K562 (cell line): Measurements from ENCODE around the gene TLE7. TPM values are rescaled to one million over a fixed set of nuclear protein-coding genes. Genes with fewer than 3 reads are reported as not detected.

ENCODE experiments used
- ATAC-seq: fragments of 200-7000 bp; cut with Tn5 transposase; 3 replicates; pipeline ENCODE4 v1.9.1; 2020; ENCODE audit warnings: moderate library complexity
- BruUV-seq: library from RNA; stranded (reverse); fragments of 400-500 nt; replicated peaks from 2 replicates; lab custom pipeline; 2021; lab: Mats Ljungman, UMichigan
- CTCF ChIA-PET: fragments of 300-600 bp; formaldehyde crosslinking; extraction: SDS; loops from one replicate; lab custom pipeline; 2021; ENCODE audit warnings: low intra/inter-chr PET ratio; lab: Yijun Ruan, JAX
- POLR2A ChIA-PET: fragments of 300-600, 350-650 bp; sonication (Branson Sonifier 250); formaldehyde crosslinking; extraction: SDS; loops from one replicate; lab custom pipeline; 2021; ENCODE audit warnings: antibody characterized with exemption, inconsistent platforms; lab: Yijun Ruan, JAX
- DNase-seq, 4 experiments: peaks; one replicate each; pipeline versions ENCODE4 v3.0.0 to v3.0.0-alpha.2; 2011 to 2018; ENCODE audit warnings: low spot score in 3 of 4, mixed read lengths in 3 of 4; ENCODE audit errors: extremely low read depth in 1 of 4
- FAIRE-seq: peaks from 2 replicates; lab custom pipeline; 2011; peaks lifted over from hg19 to GRCh38; lab: Jason Lieb, UNC
- H2AFZ ChIP-seq: 2 replicates; pipeline ENCODE4 v1.6.0; 2011; ENCODE audit warnings: low read depth, low read length, control low read depth, inconsistent platforms
- H3K27ac ChIP-seq: fragments of 200-600 bp; 3 replicates; pipeline ENCODE4 v1.8.0; 2011; ENCODE audit warnings: low read depth, mild to moderate bottlenecking, control low read depth, inconsistent platforms, low read length, moderate library complexity, mixed read lengths; ENCODE audit errors: extremely low read depth
- H3K27me3 ChIP-seq, 2 experiments: fragments of 300-600 bp in 1 of 2; 2 replicates in 1 of 2; 3 replicates in 1 of 2; pipeline versions ENCODE4 v1.6.0 to v1.8.0; 2011; ENCODE audit warnings: inconsistent platforms in 2 of 2, low read length in 2 of 2, mild to moderate bottlenecking in 1 of 2, mixed read lengths in 1 of 2, moderate library complexity in 1 of 2; ENCODE audit not compliant: control insufficient read depth in 2 of 2, insufficient read depth in 2 of 2
- H3K36me3 ChIP-seq: fragments of 300-600 bp; 3 replicates; pipeline ENCODE4 v1.8.0; 2011; ENCODE audit warnings: mild to moderate bottlenecking, low read length, inconsistent platforms; ENCODE audit not compliant: control insufficient read depth, insufficient read depth
- H3K4me1 ChIP-seq, 2 experiments: fragments of 200-600 bp in 1 of 2; replicated peaks in 1 of 2; 2 replicates in 1 of 2; 3 replicates in 1 of 2; pipeline versions ENCODE4 v1.5.1 to v1.8.0; 2011; ENCODE audit warnings: inconsistent platforms in 2 of 2, low read length in 2 of 2, mild to moderate bottlenecking in 1 of 2, mixed read lengths in 1 of 2, moderate library complexity in 1 of 2; ENCODE audit not compliant: control insufficient read depth in 2 of 2, insufficient read depth in 2 of 2
- H3K4me2 ChIP-seq: 2 replicates; pipeline ENCODE4 v1.6.1; 2011; ENCODE audit warnings: low read length, control low read depth, inconsistent platforms, mixed read lengths; ENCODE audit not compliant: insufficient read depth
- H3K4me3 ChIP-seq: fragments of 200-600 bp; sonication (generic), shearing (Covaris generic); 2 replicates; pipeline ENCODE4 v1.5.1; 2016; ENCODE audit warnings: control low read depth, inconsistent platforms
- H3K79me2 ChIP-seq: fragments of 200-600 bp; 3 replicates; pipeline ENCODE4 v1.8.0; 2011; ENCODE audit warnings: low read length, inconsistent platforms; ENCODE audit not compliant: control insufficient read depth, insufficient read depth
- H3K9ac ChIP-seq, 2 experiments: 2 replicates each; pipeline versions ENCODE4 v1.6.0 to v1.6.1; 2011; ENCODE audit warnings: low read depth in 2 of 2, low read length in 2 of 2, control low read depth in 1 of 2, inconsistent platforms in 1 of 2, mild to moderate bottlenecking in 1 of 2, mixed read lengths in 1 of 2; ENCODE audit not compliant: insufficient read depth in 1 of 2
- H3K9me1 ChIP-seq: one replicate; pipeline ENCODE4 v1.6.0; 2011; ENCODE audit warnings: inconsistent platforms, mild to moderate bottlenecking, low read length, moderate library complexity; ENCODE audit not compliant: control insufficient read depth, insufficient read depth
- H3K9me3 ChIP-seq: replicated peaks from 2 replicates; pipeline ENCODE4 v1.5.1; 2011; ENCODE audit warnings: low read depth, low read length, inconsistent platforms; ENCODE audit not compliant: control insufficient read depth, insufficient read depth
- H4K20me1 ChIP-seq: replicated peaks from 2 replicates; pipeline ENCODE4 v1.6.1; 2011; ENCODE audit warnings: low read length, inconsistent platforms, mixed read lengths; ENCODE audit not compliant: control insufficient read depth, insufficient read depth
- BRCA1 ChIP-seq, 2 experiments: fragments of 450-650 bp in 1 of 2; sonication (generic) in 1 of 2; formaldehyde crosslinking in 1 of 2; IDR thresholded peaks; 2 replicates each; pipeline versions ENCODE4 v1.5.0 to v1.6.1; 2017 to 2020; ENCODE audit warnings: mild to moderate bottlenecking in 1 of 2, missing genetic modification reagents in 1 of 2
- ERF ChIP-seq: fragments of 450-650 bp; formaldehyde crosslinking; IDR thresholded peaks from 2 replicates; pipeline ENCODE4 v1.4.0; 2020; ENCODE audit warnings: mild to moderate bottlenecking, mixed read lengths
- HNRNPUL1 ChIP-seq: fragments of 200-400 bp; formaldehyde crosslinking; IDR thresholded peaks from 2 replicates; pipeline ENCODE4 v1.6.1; 2017; ENCODE audit warnings: low read length
- IRF9 ChIP-seq: fragments of 450-650 bp; IDR thresholded peaks from 2 replicates; pipeline ENCODE4 v1.6.1; 2016; ENCODE audit warnings: missing biosample characterization, missing genetic modification characterization
- L3MBTL2 ChIP-seq: fragments of 450-650 bp; IDR thresholded peaks from 2 replicates; pipeline ENCODE4 v1.6.1; 2016; ENCODE audit warnings: mild to moderate bottlenecking, moderate library complexity
- MEIS2 ChIP-seq: fragments of 450-650 bp; IDR thresholded peaks from 2 replicates; pipeline ENCODE4 v1.6.1; 2014; ENCODE audit warnings: mild to moderate bottlenecking; ENCODE audit not compliant: partially characterized antibody
- PURB ChIP-seq: sonication (generic); formaldehyde crosslinking; IDR thresholded peaks from 2 replicates; pipeline ENCODE4 v1.9.0; 2021; ENCODE audit warnings: low read depth, mild to moderate bottlenecking, missing genetic modification reagents
- RUNX1 ChIP-seq: sonication (generic); IDR thresholded peaks from 2 replicates; pipeline ENCODE4 v1.6.1; 2016; ENCODE audit warnings: antibody characterized with exemption, low read depth
- SFPQ ChIP-seq: fragments of 200-400 bp; formaldehyde crosslinking; IDR thresholded peaks from 2 replicates; pipeline ENCODE4 v1.6.1; 2017; ENCODE audit warnings: mild to moderate bottlenecking, low read depth, low read length, moderate library complexity
- SRSF9 ChIP-seq: fragments of 200-400 bp; formaldehyde crosslinking; IDR thresholded peaks from 2 replicates; pipeline ENCODE4 v1.6.1; 2017; ENCODE audit warnings: low read depth, low read length, borderline replicate concordance
- WHSC1 ChIP-seq: IDR thresholded peaks from one replicate; pipeline ENCODE4 v1.6.1; 2012; ENCODE audit warnings: low read length, control low read depth, inconsistent platforms
- ZC3H11A ChIP-seq: IDR thresholded peaks from 2 replicates; pipeline ENCODE4 v1.6.1; 2012; ENCODE audit warnings: low read depth, low read length, improper control_type of control experiment
- ZNF197 ChIP-seq: fragments of 200-800 bp; sonication (Bioruptor generic); IDR thresholded peaks from 2 replicates; pipeline ENCODE4 v1.6.1; 2016; ENCODE audit warnings: low read depth, missing genetic modification characterization, missing compliant biosample characterization
- ZNF280A ChIP-seq: fragments of 450-650 bp; IDR thresholded peaks from 2 replicates; pipeline ENCODE4 v1.6.1; 2018; ENCODE audit warnings: mild to moderate bottlenecking, low read depth; ENCODE audit not compliant: partially characterized antibody
- ZNF592 ChIP-seq: fragments of 450-650 bp; IDR thresholded peaks from 2 replicates; pipeline ENCODE4 v1.6.1; 2017; ENCODE audit warnings: antibody characterized with exemption, mild to moderate bottlenecking
- in situ Hi-C: fragments of 300-500 bp; cut with MboI; formaldehyde crosslinking; loops from 4 replicates; pipeline ENCODE4 v1.15.0; 2018; ENCODE audit warnings: inconsistent platforms, mixed read lengths
- intact Hi-C: fragments of 100-400 bp; cut with micrococcal nuclease; formaldehyde crosslinking; loops from 2 replicates; pipeline ENCODE4 v1.14.2; 2022
- polyA plus RNA-seq, 8 experiments: library from polyadenylated mRNA; depleted of rRNA in 4 of 8; stranded (reverse) in 5 of 8; unstranded in 3 of 8; fragments of >200 nt; fragmentation: Nextera tagmentation in 2 of 8; fragmentation: Illumina TruSeq in 1 of 8; extraction: Ambion mirVana in 2 of 8; extraction: Trizol in 1 of 8; gene quantifications; 2 replicates each; pipeline versions ENCODE4 v1.2.1 to v1.2.3, GENCODE V29; 2011 to 2014; ENCODE audit warnings: inconsistent platforms in 1 of 8, missing spikeins in 1 of 8
- total RNA-seq, 7 experiments: library from RNA; depleted of rRNA in 6 of 7; stranded (reverse); fragments of >200 nt in 6 of 7; fragmentation: Illumina TruSeq in 2 of 7; extraction: Trizol in 2 of 7; gene quantifications; 2 replicates each; pipeline versions ENCODE4 v1.2.1 to v1.2.3, GENCODE V29; 2011 to 2021; ENCODE audit warnings: low replicate concordance in 1 of 7

The TLE7 gene
- total and polyA plus RNA-seq, 9 of the 15 experiments (the other 6 are each of a cell fraction or from before 2014, with no cell fraction given) = not detected

GRCh38 chr16:71453036-71453435 lies 11.2 kb upstream of the TLE7 start:
- no peak for FAIRE-seq
- CTCF ChIA-PET = no interaction called here
- BruUV-seq = no TSS peak
- no peak for TF ChIP-seq RUNX1
- no peak for TF ChIP-seq SRSF9
- TF ChIP-seq MEIS2 = no peak
- no peak for TF ChIP-seq WHSC1
- no peak for TF ChIP-seq ZNF197
- no peak for TF ChIP-seq BRCA1 (IDR thresholded peaks at IDR 0.05)
- no peak for TF ChIP-seq BRCA1 (CRISPR knock-in tag; IDR thresholded peaks at IDR 0.05)
- TF ChIP-seq ZC3H11A = no peak
- TF ChIP-seq ZNF280A = no peak
- no peak for TF ChIP-seq SFPQ
- no peak for TF ChIP-seq ZNF592
- no peak for TF ChIP-seq ERF (CRISPR knock-in tag)
- TF ChIP-seq PURB = no peak
- TF ChIP-seq HNRNPUL1 = no peak
- TF ChIP-seq IRF9 (tag) = no peak
- TF ChIP-seq L3MBTL2 = no peak

More at GRCh38 chr16:71453036-71453435, 11.2 kb upstream of the TLE7 start:
- no peak overlapping the region for H2AFZ ChIP-seq
- no peaks in the 10 kb centered on the region for H4K20me1 ChIP-seq
- no peak for DNase-seq
- peaks cover 51% of the 10 kb centered on the region for H3K36me3 ChIP-seq
- no peak overlapping the region for H3K9ac ChIP-seq
- H3K4me2 ChIP-seq = no peak overlapping the region
- no peaks in the 10 kb centered on the region for H3K9me1 ChIP-seq
- no peaks in the 10 kb centered on the region for H3K27me3 ChIP-seq
- no peak overlapping the region for H3K27ac ChIP-seq
- POLR2A ChIA-PET = interaction anchor here (0.7 kb wide), 1 partner anchor 19 kb away, joined by 3 read pairs; no protein-coding TSS in a partner anchor
- peaks cover 22% of the 10 kb centered on the region for H3K9me3 ChIP-seq
- no peaks in the 10 kb centered on the region for H3K4me1 ChIP-seq
- no peaks in the 10 kb centered on the region for H3K79me2 ChIP-seq
- in situ Hi-C loops = no loop called here
- ATAC-seq = no peak
- intact Hi-C loops = no loop called here
- no peak overlapping the region for H3K4me3 ChIP-seq
